ENCODE data around the gene PLEKHO2. TPM values are rescaled to one million over a fixed set of nuclear protein-coding genes. Genes with fewer than 3 reads are reported as not detected.
A peak's percentile ranks its signal among the peaks of the same experiment; 100 is the strongest.

PLEKHO2 gene
- polyA plus RNA-seq, 1 of the 3 experiments (the other 2 are of a cell fraction) = 7.8 TPM

- Histone ChIP-seq H3K79me2 (ENCODE audit: insufficient read depth) (no peaks in the 10 kb centered on the region), H3K9me2 (no peaks in the 10 kb centered on the region), H3K4me1 (ENCODE audit: control insufficient read depth in 1 of 2, insufficient read depth in 2 of 2, low read depth in 1 of 2, low read length in 1 of 2) (peaks cover 0 to 14% of the 10 kb centered on the region in 2 experiments; a peak in 2 of 4 replicates), H3K4me2 (no peak overlapping the region), H2AFZ (ENCODE audit: low read depth) (no peak overlapping the region), H3K27me3 (ENCODE audit: insufficient read depth) (no peaks in the 10 kb centered on the region), H3K4me3 (ENCODE audit: low read depth in 2 of 2, low read length in 1 of 2) (no peak overlapping the region), H3K36me3 (replicated peaks in 1 of 2; ENCODE audit: control insufficient read depth in 1 of 2, insufficient read depth in 2 of 2, low read length in 1 of 2) (no peaks in the 10 kb centered on the region), H3F3A (replicated peaks; ENCODE audit: insufficient read depth) (no peaks in the 10 kb centered on the region), H3K9ac (no peak overlapping the region), H3K9me3 (no peaks in the 10 kb centered on the region), H4K20me1 (ENCODE audit: insufficient read depth) (no peaks in the 10 kb centered on the region), H3K27ac (ENCODE audit: low read depth in 2 of 2, low read length in 1 of 2) (no peak overlapping the region)
- ChIA-PET CTCF (interaction anchor here (1.2 to 1.8 kb wide), 2 partner anchors 84 to 88 kb away, joined by 4 to 6 read pairs; no protein-coding TSS in a partner anchor), POLR2A (interaction anchor here (1.3 kb wide), 1 partner anchor 9 kb away, joined by 6 read pairs; the partner anchor contains the start of gene PIF1)
- 100% methylated on average over 6 of the region's 13 CpGs for WGBS (ENCODE audit: low lambda C conversion rate)
- DNase-seq = no peak
- no peak for TF ChIP-seq RAD21 (IDR thresholded peaks at IDR 0.05; ENCODE audit: low read length)
- no peak for TF ChIP-seq RFX5 (IDR thresholded peaks at IDR 0.05; ENCODE audit: low read length)
Measured at GRCh38 chr15:64816452-64816851, 25.3 kb upstream of the PLEKHO2 start.

- peaks cover 0 to 16% of the 10 kb centered on the region in 2 experiments; a peak in 1 of 4 replicates for H3K4me1 ChIP-seq (ENCODE audit: control insufficient read depth in 1 of 2, insufficient read depth in 2 of 2, low read depth in 1 of 2, low read length in 1 of 2)
- POLR2A ChIA-PET = interaction anchor here (0.6 to 1.8 kb wide), 6 partner anchors 9 to 165 kb away, joined by 3 to 20 read pairs (median 5); partner anchors contain the start of gene SPG21
- no peaks in the 10 kb centered on the region for H3K27me3 ChIP-seq (ENCODE audit: insufficient read depth)
- CTCF ChIA-PET = interaction anchor here (0.8 to 1.0 kb wide), 2 partner anchors 12 to 94 kb away, joined by 3 read pairs; no protein-coding TSS in a partner anchor
- 5% methylated on average over 17 of the region's 17 CpGs for WGBS (ENCODE audit: low lambda C conversion rate)
- peak overlapping the region; percentile 75 for H3K9ac ChIP-seq
- H3F3A ChIP-seq (replicated peaks; ENCODE audit: insufficient read depth) = peaks cover 2% of the 10 kb centered on the region
- H3K36me3 ChIP-seq (replicated peaks in 1 of 2; ENCODE audit: control insufficient read depth in 1 of 2, insufficient read depth in 2 of 2, low read length in 1 of 2) = no peaks in the 10 kb centered on the region
- DNase-seq = peak; percentile 45
- H2AFZ ChIP-seq (ENCODE audit: low read depth) = peak overlapping the region; percentile 86
- H3K79me2 ChIP-seq (ENCODE audit: insufficient read depth) = peaks cover 17% of the 10 kb centered on the region; the same call in 1 of the 2 replicates
- no peaks in the 10 kb centered on the region for H3K9me2 ChIP-seq
- H4K20me1 ChIP-seq (ENCODE audit: insufficient read depth) = no peaks in the 10 kb centered on the region
- H3K27ac ChIP-seq (ENCODE audit: low read depth in 2 of 2, low read length in 1 of 2) = peak overlapping the region; percentile 39 to 68
- peak overlapping the region; percentile 63 to 75 for H3K4me3 ChIP-seq (ENCODE audit: low read depth in 2 of 2, low read length in 1 of 2)
- no peak for TF ChIP-seq SMC3 (IDR thresholded peaks at IDR 0.05; ENCODE audit: low read depth, low read length)
- no peak for TF ChIP-seq FOSL2 (IDR thresholded peaks at IDR 0.05; ENCODE audit: borderline replicate concordance, low read depth)
- TF ChIP-seq TAF1 (IDR thresholded peaks at IDR 0.05; ENCODE audit: borderline replicate concordance, low read depth, low read length) = no peak
- TF ChIP-seq RFX5 (IDR thresholded peaks at IDR 0.05; ENCODE audit: low read length) = no peak
- TF ChIP-seq SIN3A (IDR thresholded peaks at IDR 0.05; ENCODE audit: borderline replicate concordance, low read depth, low read length) = no peak
- no peak for TF ChIP-seq FOXM1 (IDR thresholded peaks at IDR 0.05; ENCODE audit: low read depth)
- TF ChIP-seq YY1 (IDR thresholded peaks at IDR 0.05; ENCODE audit: low read depth) = no peak
- TF ChIP-seq CHD2 (IDR thresholded peaks at IDR 0.05; ENCODE audit: low read length, partially characterized antibody) = no peak
- no peak for TF ChIP-seq GATA2 (CRISPR knock-in tag; IDR thresholded peaks at IDR 0.05)
- TF ChIP-seq USF1 (IDR thresholded peaks at IDR 0.05; ENCODE audit: borderline replicate concordance, low read depth) = no peak
- no peak for TF ChIP-seq JUND (IDR thresholded peaks at IDR 0.05)
- no peak for TF ChIP-seq ELF1 (IDR thresholded peaks at IDR 0.05)
- no peak for TF ChIP-seq RXRA (IDR thresholded peaks at IDR 0.05; ENCODE audit: borderline replicate concordance, low read depth)
- no peak for TF ChIP-seq MAX (IDR thresholded peaks at IDR 0.05; ENCODE audit: low read depth)
- H3K9me3 ChIP-seq = no peaks in the 10 kb centered on the region
- peak overlapping the region; percentile 98 for H3K4me2 ChIP-seq
Measured at GRCh38 chr15:64824929-64825430, 16.7 kb upstream of the PLEKHO2 start.
